Measurements from ENCODE around the gene EHD4.

EHD4 gene

DNA sequence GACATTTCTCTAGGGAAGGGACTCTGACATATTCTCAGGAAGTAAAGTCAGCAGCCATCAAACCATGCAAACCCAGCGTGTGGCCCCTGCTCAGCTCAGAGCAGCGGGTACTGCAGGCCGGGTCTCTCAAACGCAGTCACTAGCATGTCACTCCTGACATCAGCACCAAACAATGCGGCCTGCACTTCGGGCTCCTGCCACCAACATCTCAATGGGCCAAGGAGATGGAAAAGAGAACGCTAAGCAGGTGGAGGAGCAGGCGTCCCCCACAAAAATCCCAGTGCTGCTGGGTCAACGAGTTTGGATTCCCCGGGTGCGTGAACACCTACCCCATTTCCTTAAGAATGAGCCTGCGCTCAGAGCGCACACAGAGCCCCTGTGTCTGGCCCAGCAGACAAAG lies 68.6 kb downstream of the EHD4 start:
- no peak for DNase-seq (ENCODE audit: low read depth, low spot score)
- H3K36me3 ChIP-seq (ENCODE audit: control insufficient read depth, insufficient read depth, low read length) = peaks cover 12% of the 10 kb centered on the region
- WGBS (ENCODE audit: insufficient coverage, insufficient read length) = no CpG with 5 or more reads among the region's 13 CpGs
- H3K27me3 ChIP-seq (ENCODE audit: control insufficient read depth, insufficient read depth, low read length) = no peaks in the 10 kb centered on the region
- no peaks in the 10 kb centered on the region for H3K9me3 ChIP-seq (ENCODE audit: control insufficient read depth, insufficient read depth, low read length)
- no peaks in the 10 kb centered on the region; the same call in 1 of the 2 replicates for H3K4me1 ChIP-seq (ENCODE audit: control insufficient read depth, insufficient read depth, low read length)
- no peak overlapping the region for H3K4me3 ChIP-seq (ENCODE audit: low read length)
- no peak overlapping the region for H3K27ac ChIP-seq (ENCODE audit: low read length)

DNA sequence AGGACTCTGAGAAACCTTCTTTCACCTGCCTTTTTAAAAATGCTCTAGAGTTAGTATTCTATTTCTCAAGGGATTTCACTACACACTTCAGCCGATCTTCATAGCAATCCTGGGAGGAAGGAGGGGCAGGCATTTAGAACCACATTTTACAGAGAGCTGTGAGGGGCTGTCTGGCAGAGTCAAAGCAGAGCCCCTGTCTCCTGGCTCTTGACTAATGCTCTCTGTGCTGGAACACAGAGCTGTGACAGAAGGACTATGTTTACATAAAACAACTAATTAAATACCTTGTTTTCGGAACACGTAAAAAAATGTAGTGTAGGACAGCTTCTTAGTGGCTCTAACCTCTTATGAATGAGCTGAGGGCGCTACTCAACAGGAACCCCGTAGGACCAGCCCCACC lies 70.9 kb downstream of the EHD4 start:
- WGBS (ENCODE audit: insufficient coverage, insufficient read length) = no CpG with 5 or more reads among the region's 5 CpGs

DNA sequence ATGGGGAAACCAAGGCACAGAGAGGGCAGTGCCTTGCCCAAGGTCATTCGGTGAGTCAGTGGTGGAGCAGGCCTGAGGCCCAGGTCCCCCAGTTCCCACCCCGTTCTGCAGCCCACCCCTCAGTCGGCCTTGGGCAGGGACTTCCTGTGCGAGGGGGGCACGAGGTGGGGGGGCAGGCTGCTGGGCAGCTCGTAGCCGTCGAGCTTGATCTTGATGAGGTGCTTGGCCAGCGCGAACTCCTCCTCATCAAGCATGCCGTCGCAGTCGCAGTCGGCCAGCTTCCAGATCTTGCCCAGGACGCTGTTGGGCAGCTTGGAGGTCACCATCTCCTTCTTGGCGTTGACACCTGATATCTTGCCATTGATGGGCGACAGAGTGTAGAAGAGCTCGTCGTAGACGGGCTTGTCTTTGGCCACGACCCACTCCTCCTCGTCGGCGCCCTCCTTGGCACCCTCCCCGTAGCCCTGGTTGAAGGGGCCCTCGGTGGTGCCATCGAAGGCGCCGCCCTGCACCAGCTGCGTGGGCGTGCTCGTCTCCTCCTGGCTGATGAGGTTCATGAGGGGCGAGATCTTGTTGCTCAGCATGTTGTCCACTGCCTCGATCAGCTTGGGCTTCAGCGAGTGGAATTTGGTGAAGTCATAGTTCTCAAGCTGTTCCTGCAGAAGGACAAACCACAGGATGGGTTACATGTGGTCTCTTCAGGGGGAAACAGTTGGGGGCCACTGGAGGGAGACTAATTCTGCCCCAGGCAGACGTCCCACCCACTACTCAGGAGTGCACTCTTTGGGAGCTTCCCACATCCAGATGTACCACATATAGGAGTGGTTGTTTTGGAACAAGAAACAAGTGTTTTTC lies 71.6 kb downstream of the EHD4 start:
- no peak for DNase-seq (ENCODE audit: low read depth, low spot score)
- WGBS (ENCODE audit: insufficient coverage, insufficient read length) = no CpG with 5 or more reads among the region's 36 CpGs
- Histone ChIP-seq H3K36me3 (ENCODE audit: control insufficient read depth, insufficient read depth, low read length) (peaks cover 9% of the 10 kb centered on the region), H3K4me1 (ENCODE audit: control insufficient read depth, insufficient read depth, low read length) (no peaks in the 10 kb centered on the region; the same call in 1 of the 2 replicates), H3K9me3 (ENCODE audit: control insufficient read depth, insufficient read depth, low read length) (no peaks in the 10 kb centered on the region), H3K4me3 (ENCODE audit: low read length) (no peak overlapping the region), H3K27me3 (ENCODE audit: control insufficient read depth, insufficient read depth, low read length) (no peaks in the 10 kb centered on the region), H3K27ac (ENCODE audit: low read length) (no peak overlapping the region)

More for the DNA sequence above, 70.9 kb downstream of the EHD4 start:
- Histone ChIP-seq H3K4me1 (ENCODE audit: control insufficient read depth, insufficient read depth, low read length) (no peaks in the 10 kb centered on the region; the same call in 1 of the 2 replicates), H3K36me3 (ENCODE audit: control insufficient read depth, insufficient read depth, low read length) (peaks cover 9% of the 10 kb centered on the region), H3K9me3 (ENCODE audit: control insufficient read depth, insufficient read depth, low read length) (no peaks in the 10 kb centered on the region), H3K4me3 (ENCODE audit: low read length) (no peak overlapping the region), H3K27me3 (ENCODE audit: control insufficient read depth, insufficient read depth, low read length) (no peaks in the 10 kb centered on the region), H3K27ac (ENCODE audit: low read length) (no peak overlapping the region)
- DNase-seq (ENCODE audit: low read depth, low spot score) = no peak

DNA sequence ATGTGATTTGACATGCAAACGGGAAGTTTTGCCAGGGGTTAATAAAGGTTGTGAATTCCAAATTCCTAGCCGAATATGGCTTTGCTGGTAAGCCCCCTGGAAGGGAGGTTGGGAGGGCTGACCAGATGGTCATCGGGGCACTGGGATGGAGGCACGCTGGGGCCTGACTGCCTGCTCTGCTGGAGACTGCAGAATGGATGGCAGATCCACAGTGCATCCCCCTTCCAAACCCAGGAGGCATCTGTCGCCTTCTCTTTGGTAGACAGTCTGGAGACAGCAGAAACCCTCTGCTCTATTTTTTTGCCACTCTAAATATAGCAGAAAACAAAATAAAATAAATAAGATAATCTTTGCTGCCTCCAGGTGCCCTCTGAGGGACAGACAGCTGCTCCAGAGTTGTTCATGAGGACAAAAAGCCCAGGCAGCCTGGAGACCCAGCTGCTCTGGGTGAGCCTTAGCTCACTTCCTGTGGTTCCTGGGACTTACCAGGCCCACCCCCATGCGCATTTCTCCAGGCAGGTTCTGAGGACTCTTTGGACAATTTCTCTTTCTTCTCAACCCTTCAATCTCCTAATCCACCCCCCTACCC lies 72.4 kb downstream of the EHD4 start:
- Histone ChIP-seq H3K36me3 (ENCODE audit: control insufficient read depth, insufficient read depth, low read length) (peaks cover 9% of the 10 kb centered on the region), H3K27ac (ENCODE audit: low read length) (no peak overlapping the region), H3K4me1 (ENCODE audit: control insufficient read depth, insufficient read depth, low read length) (peaks cover 1% of the 10 kb centered on the region; the same call in 1 of the 2 replicates), H3K9me3 (ENCODE audit: control insufficient read depth, insufficient read depth, low read length) (no peaks in the 10 kb centered on the region), H3K4me3 (ENCODE audit: low read length) (no peak overlapping the region), H3K27me3 (ENCODE audit: control insufficient read depth, insufficient read depth, low read length) (no peaks in the 10 kb centered on the region)
- WGBS (ENCODE audit: insufficient coverage, insufficient read length) = no CpG with 5 or more reads among the region's 6 CpGs
- DNase-seq (ENCODE audit: low read depth, low spot score) = no peak

DNA sequence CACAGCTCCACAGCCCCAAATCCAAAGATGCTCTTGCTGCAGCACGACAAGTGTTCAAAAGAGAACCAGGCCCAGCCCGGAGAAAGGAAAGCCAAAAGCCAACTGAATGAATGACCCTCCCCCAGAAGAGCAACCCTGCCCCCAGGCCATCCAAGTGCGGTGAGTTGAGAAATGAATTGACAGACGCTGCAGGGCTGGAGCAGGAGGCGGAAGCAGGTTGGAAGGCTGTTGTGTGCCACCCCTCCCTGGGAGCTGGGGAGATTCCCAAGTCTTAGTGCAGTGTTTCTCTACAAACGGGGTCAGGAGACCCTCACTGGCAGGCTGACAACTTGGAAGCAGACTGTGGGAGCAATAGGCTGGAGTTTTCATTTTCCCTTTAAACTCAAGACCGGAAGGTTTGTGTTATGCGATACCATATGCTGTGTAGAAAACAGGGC lies 75.0 kb downstream of the EHD4 start:
- H3K27me3 ChIP-seq (ENCODE audit: control insufficient read depth, insufficient read depth, low read length) = no peaks in the 10 kb centered on the region
- H3K9me3 ChIP-seq (ENCODE audit: control insufficient read depth, insufficient read depth, low read length) = no peaks in the 10 kb centered on the region
- peaks cover 7% of the 10 kb centered on the region for H3K36me3 ChIP-seq (ENCODE audit: control insufficient read depth, insufficient read depth, low read length)
- H3K4me3 ChIP-seq (ENCODE audit: low read length) = no peak overlapping the region
- H3K27ac ChIP-seq (ENCODE audit: low read length) = no peak overlapping the region
- H3K4me1 ChIP-seq (ENCODE audit: control insufficient read depth, insufficient read depth, low read length) = peaks cover 2% of the 10 kb centered on the region; the same call in 1 of the 2 replicates
- no CpG with 5 or more reads among the region's 8 CpGs for WGBS (ENCODE audit: insufficient coverage, insufficient read length)
- no peak for DNase-seq (ENCODE audit: low read depth, low spot score)

DNA sequence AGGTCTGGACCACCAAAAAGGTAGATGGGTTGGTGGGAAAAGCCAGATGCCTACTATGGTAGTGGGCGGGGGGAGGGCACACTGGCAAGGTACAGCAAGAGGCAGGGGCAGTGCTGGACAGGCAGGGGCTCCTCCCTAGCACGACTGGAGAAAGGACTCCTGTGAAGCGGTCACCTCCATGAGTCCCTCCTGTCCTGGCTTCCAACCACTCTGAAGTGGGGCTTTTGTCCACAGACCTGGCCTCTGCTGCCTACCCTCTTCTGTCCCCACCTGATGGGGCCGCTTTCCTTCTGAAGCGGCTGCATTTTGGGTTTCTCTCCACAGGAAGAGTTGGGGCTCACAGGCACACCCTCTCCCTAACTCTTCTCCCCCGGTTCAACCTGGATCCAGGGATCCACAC lies 75.8 kb downstream of the EHD4 start:
- no peaks in the 10 kb centered on the region for H3K9me3 ChIP-seq (ENCODE audit: control insufficient read depth, insufficient read depth, low read length)
- no peaks in the 10 kb centered on the region for H3K27me3 ChIP-seq (ENCODE audit: control insufficient read depth, insufficient read depth, low read length)
- no peak for DNase-seq (ENCODE audit: low read depth, low spot score)
- no peak overlapping the region for H3K27ac ChIP-seq (ENCODE audit: low read length)
- no peak overlapping the region for H3K4me3 ChIP-seq (ENCODE audit: low read length)
- WGBS (ENCODE audit: insufficient coverage, insufficient read length) = no CpG with 5 or more reads among the region's 6 CpGs
- H3K36me3 ChIP-seq (ENCODE audit: control insufficient read depth, insufficient read depth, low read length) = peaks cover 7% of the 10 kb centered on the region
- peaks cover 2% of the 10 kb centered on the region; the same call in 1 of the 2 replicates for H3K4me1 ChIP-seq (ENCODE audit: control insufficient read depth, insufficient read depth, low read length)

DNA sequence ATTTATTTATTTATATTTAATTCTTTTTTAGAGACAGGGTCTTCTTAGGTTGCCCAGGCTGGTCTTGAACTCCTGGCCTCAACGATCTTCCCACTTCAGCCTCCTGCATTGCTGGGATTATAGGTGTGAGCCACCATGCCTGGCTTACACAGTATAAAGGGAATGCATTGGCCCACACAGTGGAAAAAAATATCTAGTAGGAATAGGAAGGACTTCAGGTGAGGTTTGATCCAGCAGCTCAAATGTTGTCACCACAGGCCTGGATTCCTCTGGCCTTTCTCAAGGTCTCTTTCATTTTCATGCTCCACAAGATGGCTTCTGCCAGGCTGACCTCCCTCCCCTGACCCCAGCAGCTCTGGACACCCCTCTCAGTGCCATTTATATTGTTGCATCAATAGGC lies 76.4 kb downstream of the EHD4 start:
- no peak overlapping the region for H3K27ac ChIP-seq (ENCODE audit: low read length)
- DNase-seq (ENCODE audit: low read depth, low spot score) = no peak
- H3K9me3 ChIP-seq (ENCODE audit: control insufficient read depth, insufficient read depth, low read length) = no peaks in the 10 kb centered on the region
- H3K4me3 ChIP-seq (ENCODE audit: low read length) = no peak overlapping the region
- H3K36me3 ChIP-seq (ENCODE audit: control insufficient read depth, insufficient read depth, low read length) = peaks cover 6% of the 10 kb centered on the region
- no CpG with 5 or more reads among the region's 1 CpG for WGBS (ENCODE audit: insufficient coverage, insufficient read length)
- peaks cover 2% of the 10 kb centered on the region; the same call in 1 of the 2 replicates for H3K4me1 ChIP-seq (ENCODE audit: control insufficient read depth, insufficient read depth, low read length)
- no peaks in the 10 kb centered on the region for H3K27me3 ChIP-seq (ENCODE audit: control insufficient read depth, insufficient read depth, low read length)

DNA sequence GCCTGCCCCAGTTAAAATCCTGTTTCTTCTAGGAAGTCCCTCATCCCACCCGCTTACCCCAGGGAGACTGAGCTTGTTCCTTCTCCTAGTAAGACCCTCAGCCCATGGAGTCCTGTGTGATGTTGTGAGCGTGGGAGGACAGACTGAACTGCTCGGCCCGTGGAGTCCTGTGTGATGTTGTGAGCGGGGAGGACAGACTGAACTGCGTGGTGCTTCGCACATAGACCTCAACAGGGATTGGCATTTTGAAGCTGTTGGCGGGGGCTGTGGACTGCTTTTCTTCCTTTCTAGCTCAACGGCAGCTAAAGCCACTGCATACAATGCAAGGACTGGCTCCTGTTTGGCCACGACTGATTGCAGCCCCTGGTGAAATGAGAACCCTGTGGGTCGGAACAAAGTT lies 76.9 kb downstream of the EHD4 start:
- no peak overlapping the region for H3K4me3 ChIP-seq (ENCODE audit: low read length)
- H3K4me1 ChIP-seq (ENCODE audit: control insufficient read depth, insufficient read depth, low read length) = peaks cover 2% of the 10 kb centered on the region; the same call in 1 of the 2 replicates
- H3K9me3 ChIP-seq (ENCODE audit: control insufficient read depth, insufficient read depth, low read length) = no peaks in the 10 kb centered on the region
- DNase-seq (ENCODE audit: low read depth, low spot score) = no peak
- H3K36me3 ChIP-seq (ENCODE audit: control insufficient read depth, insufficient read depth, low read length) = peaks cover 2% of the 10 kb centered on the region; the same call in 1 of the 2 replicates
- no CpG with 5 or more reads among the region's 11 CpGs for WGBS (ENCODE audit: insufficient coverage, insufficient read length)
- no peak overlapping the region for H3K27ac ChIP-seq (ENCODE audit: low read length)
- H3K27me3 ChIP-seq (ENCODE audit: control insufficient read depth, insufficient read depth, low read length) = no peaks in the 10 kb centered on the region

DNA sequence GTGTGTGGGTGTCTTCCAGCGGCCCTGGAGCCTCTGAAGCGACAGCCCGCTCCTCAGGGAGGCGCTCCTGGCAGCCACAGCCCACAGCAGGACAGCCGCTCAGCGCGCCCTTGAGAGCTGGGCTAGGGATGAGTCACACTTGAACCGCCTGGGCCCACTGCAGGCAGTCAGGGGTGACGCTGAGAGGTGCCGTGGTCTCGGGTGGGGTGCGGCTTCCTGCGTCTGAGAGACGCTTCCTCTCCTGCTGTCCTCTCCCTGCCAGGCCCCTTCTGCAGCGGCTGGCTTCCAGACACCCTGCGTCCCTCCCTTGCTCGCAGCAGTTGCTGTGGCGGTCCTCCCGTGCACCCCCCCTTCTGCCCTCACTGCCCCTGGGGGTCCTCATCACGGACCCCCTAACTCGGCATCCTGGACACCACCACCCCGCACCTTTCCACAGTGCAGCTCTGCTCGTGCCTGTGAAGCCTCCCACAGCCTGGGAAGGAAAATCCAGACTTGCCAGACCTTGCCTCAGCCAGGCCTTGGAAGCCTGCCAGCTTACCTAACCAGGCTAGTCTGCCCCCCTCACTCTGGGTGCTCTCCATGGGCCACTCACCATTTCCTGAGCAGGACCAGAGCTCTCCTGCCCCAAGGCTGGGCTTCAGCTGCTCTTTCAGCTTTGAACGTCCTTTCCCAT lies 77.4 kb downstream of the EHD4 start:
- Histone ChIP-seq H3K27ac (ENCODE audit: low read length) (no peak overlapping the region), H3K9me3 (ENCODE audit: control insufficient read depth, insufficient read depth, low read length) (no peaks in the 10 kb centered on the region), H3K4me3 (ENCODE audit: low read length) (no peak overlapping the region), H3K4me1 (ENCODE audit: control insufficient read depth, insufficient read depth, low read length) (peaks cover 2% of the 10 kb centered on the region; the same call in 1 of the 2 replicates), H3K27me3 (ENCODE audit: control insufficient read depth, insufficient read depth, low read length) (no peaks in the 10 kb centered on the region), H3K36me3 (ENCODE audit: control insufficient read depth, insufficient read depth, low read length) (no peaks in the 10 kb centered on the region)
- DNase-seq (ENCODE audit: low read depth, low spot score) = no peak
- no CpG with 5 or more reads among the region's 24 CpGs for WGBS (ENCODE audit: insufficient coverage, insufficient read length)

DNA sequence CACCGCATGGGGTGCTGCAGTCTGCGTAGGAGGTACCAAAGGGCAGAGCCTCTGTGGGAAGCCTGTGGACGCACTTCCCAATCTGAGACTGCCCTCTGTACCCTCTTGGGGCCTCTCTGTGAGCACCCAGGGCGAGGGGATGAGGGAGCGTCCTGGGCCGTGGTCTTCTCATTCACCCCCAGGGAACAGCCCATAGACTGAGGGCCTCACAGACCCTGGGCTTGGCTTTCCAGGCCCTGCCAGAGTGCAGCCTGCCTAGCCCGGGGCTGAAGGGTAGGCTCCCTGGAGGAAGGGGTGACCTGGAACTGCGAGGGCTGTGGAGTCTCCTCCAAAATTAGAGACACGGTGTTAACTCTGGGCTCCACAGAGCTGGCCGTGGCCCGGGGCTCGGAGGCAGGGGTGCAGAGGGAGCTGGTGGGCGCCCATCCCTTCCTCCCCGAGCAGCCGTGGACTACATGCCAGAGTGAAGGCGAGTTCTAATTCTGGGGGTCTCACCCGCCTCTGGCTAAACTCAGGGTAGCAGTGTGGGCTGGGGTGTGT lies 78.0 kb downstream of the EHD4 start:
- no peak for DNase-seq (ENCODE audit: low read depth, low spot score)
- Histone ChIP-seq H3K36me3 (ENCODE audit: control insufficient read depth, insufficient read depth, low read length) (no peaks in the 10 kb centered on the region), H3K4me3 (ENCODE audit: low read length) (no peak overlapping the region), H3K9me3 (ENCODE audit: control insufficient read depth, insufficient read depth, low read length) (no peaks in the 10 kb centered on the region), H3K4me1 (ENCODE audit: control insufficient read depth, insufficient read depth, low read length) (0 out of 2 replicates have a peak, but pooled peaks cover 2% of the 10 kb centered on the region), H3K27me3 (ENCODE audit: control insufficient read depth, insufficient read depth, low read length) (no peaks in the 10 kb centered on the region), H3K27ac (ENCODE audit: low read length) (no peak overlapping the region)
- no CpG with 5 or more reads among the region's 17 CpGs for WGBS (ENCODE audit: insufficient coverage, insufficient read length)
